ENCODE data around the gene MFAP4.

DNA sequence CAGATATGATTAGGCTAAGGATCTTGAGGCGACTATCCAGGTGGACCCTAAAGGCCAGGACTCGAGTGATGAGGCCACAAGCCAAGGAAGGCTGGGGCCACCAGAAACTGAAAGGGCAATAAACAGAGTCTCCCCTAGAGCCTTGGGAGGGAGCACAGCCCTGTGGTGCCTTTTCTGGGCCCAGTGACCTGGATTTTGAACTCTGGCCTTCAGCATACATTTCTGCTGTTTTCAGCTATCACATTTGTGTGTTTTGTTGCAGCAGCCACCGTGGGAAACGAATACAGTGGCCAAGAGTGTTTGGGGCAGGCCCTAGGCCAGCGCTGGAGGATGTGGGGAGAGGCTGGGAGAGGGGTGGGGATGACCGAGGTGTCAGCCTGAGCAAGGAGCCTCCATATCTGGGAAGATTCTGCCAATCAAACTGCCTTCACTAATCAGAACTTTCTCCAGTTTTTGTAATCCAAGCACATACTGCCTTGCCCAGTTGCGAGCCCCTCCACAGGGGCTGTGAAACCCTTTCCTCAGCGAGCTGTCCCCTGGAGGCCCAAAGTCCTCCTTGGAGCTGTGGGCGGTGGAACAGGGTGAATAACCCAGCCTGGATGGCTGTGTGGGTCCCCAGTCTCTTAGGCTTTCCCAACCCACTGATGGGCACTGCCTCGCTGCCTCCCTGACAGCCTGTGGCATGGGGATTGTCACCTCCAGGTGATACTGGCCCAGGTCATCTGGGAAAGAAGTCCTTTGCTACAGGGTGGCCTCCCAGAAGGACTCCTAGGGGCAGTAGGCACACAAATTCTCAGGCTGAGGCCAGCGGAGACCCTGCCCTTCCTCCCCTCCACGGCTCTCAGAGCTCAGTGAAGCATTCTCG is 41.3 kb downstream of the MFAP4 start:
- TF ChIP-seq, protein P1, sequence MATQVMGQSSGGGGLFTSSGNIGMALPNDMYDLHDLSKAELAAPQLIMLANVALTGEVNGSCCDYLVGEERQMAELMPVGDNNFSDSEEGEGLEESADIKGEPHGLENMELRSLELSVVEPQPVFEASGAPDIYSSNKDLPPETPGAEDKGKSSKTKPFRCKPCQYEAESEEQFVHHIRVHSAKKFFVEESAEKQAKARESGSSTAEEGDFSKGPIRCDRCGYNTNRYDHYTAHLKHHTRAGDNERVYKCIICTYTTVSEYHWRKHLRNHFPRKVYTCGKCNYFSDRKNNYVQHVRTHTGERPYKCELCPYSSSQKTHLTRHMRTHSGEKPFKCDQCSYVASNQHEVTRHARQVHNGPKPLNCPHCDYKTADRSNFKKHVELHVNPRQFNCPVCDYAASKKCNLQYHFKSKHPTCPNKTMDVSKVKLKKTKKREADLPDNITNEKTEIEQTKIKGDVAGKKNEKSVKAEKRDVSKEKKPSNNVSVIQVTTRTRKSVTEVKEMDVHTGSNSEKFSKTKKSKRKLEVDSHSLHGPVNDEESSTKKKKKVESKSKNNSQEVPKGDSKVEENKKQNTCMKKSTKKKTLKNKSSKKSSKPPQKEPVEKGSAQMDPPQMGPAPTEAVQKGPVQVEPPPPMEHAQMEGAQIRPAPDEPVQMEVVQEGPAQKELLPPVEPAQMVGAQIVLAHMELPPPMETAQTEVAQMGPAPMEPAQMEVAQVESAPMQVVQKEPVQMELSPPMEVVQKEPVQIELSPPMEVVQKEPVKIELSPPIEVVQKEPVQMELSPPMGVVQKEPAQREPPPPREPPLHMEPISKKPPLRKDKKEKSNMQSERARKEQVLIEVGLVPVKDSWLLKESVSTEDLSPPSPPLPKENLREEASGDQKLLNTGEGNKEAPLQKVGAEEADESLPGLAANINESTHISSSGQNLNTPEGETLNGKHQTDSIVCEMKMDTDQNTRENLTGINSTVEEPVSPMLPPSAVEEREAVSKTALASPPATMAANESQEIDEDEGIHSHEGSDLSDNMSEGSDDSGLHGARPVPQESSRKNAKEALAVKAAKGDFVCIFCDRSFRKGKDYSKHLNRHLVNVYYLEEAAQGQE (IDR thresholded peaks at IDR 0.05): no peak
- TF ChIP-seq SP1 (IDR thresholded peaks at IDR 0.05) (peak; percentile 97), FOXA1 (IDR thresholded peaks at IDR 0.05) (peak; percentile 40), RAD21 (IDR thresholded peaks at IDR 0.05) (peak; percentile 24 to 54), TAF1 (conservative IDR thresholded peaks at IDR 0.05) (no peak), GABPA (IDR thresholded peaks at IDR 0.05 in 1 of 2, conservative IDR thresholded peaks at IDR 0.05 in 1 of 2) (no peak)
- TF ChIP-seq, protein P2, sequence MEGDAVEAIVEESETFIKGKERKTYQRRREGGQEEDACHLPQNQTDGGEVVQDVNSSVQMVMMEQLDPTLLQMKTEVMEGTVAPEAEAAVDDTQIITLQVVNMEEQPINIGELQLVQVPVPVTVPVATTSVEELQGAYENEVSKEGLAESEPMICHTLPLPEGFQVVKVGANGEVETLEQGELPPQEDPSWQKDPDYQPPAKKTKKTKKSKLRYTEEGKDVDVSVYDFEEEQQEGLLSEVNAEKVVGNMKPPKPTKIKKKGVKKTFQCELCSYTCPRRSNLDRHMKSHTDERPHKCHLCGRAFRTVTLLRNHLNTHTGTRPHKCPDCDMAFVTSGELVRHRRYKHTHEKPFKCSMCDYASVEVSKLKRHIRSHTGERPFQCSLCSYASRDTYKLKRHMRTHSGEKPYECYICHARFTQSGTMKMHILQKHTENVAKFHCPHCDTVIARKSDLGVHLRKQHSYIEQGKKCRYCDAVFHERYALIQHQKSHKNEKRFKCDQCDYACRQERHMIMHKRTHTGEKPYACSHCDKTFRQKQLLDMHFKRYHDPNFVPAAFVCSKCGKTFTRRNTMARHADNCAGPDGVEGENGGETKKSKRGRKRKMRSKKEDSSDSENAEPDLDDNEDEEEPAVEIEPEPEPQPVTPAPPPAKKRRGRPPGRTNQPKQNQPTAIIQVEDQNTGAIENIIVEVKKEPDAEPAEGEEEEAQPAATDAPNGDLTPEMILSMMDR (IDR thresholded peaks at IDR 0.05; ENCODE audit: low read depth, low read length, missing input control): no peak
- TF ChIP-seq, protein P3, sequence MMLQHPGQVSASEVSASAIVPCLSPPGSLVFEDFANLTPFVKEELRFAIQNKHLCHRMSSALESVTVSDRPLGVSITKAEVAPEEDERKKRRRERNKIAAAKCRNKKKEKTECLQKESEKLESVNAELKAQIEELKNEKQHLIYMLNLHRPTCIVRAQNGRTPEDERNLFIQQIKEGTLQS (IDR thresholded peaks at IDR 0.05): peak; percentile 5
- TF ChIP-seq, protein P4, sequence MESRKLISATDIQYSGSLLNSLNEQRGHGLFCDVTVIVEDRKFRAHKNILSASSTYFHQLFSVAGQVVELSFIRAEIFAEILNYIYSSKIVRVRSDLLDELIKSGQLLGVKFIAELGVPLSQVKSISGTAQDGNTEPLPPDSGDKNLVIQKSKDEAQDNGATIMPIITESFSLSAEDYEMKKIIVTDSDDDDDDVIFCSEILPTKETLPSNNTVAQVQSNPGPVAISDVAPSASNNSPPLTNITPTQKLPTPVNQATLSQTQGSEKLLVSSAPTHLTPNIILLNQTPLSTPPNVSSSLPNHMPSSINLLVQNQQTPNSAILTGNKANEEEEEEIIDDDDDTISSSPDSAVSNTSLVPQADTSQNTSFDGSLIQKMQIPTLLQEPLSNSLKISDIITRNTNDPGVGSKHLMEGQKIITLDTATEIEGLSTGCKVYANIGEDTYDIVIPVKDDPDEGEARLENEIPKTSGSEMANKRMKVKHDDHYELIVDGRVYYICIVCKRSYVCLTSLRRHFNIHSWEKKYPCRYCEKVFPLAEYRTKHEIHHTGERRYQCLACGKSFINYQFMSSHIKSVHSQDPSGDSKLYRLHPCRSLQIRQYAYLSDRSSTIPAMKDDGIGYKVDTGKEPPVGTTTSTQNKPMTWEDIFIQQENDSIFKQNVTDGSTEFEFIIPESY (IDR thresholded peaks at IDR 0.05): peak; percentile 72

Data from liver (tissue), 3 donors.